Karpas-422 (cell line): ENCODE measurements around the gene PTH2. TPM values are rescaled to one million over a fixed set of nuclear protein-coding genes. Genes with fewer than 3 reads are reported as not detected.

Source experiments
- DNase-seq: peaks from one replicate; pipeline ENCODE4 v3.0.0-alpha.2; 2015
- H2AFZ ChIP-seq: fragments of 200-600 bp; sonication (generic); 2 replicates; pipeline ENCODE4 v1.6.1; 2014; ENCODE audit warnings: antibody characterized with exemption, low read length, mixed read lengths
- H3K27ac ChIP-seq: fragments of 200-600 bp; sonication (generic); 2 replicates; pipeline ENCODE4 v1.5.1; 2014; ENCODE audit warnings: mild to moderate bottlenecking, low read length, moderate library complexity
- H3K27me3 ChIP-seq: fragments of 200-600 bp; sonication (generic); 2 replicates; pipeline ENCODE4 v1.6.1; 2014; ENCODE audit warnings: low read length, mixed read lengths
- H3K36me3 ChIP-seq: fragments of 200-600 bp; sonication (generic); 2 replicates; pipeline ENCODE4 v1.6.1; 2014; ENCODE audit warnings: low read length, mixed read lengths; ENCODE audit not compliant: insufficient read depth
- H3K4me1 ChIP-seq: fragments of 200-600 bp; sonication (generic); 2 replicates; pipeline ENCODE4 v1.6.1; 2014; ENCODE audit warnings: mild to moderate bottlenecking, low read length, mixed read lengths
- H3K4me2 ChIP-seq: fragments of 200-600 bp; sonication (generic); 2 replicates; pipeline ENCODE4 v1.6.1; 2014; ENCODE audit warnings: low read length, low read depth, mild to moderate bottlenecking; ENCODE audit not compliant: poor library complexity, severe bottlenecking
- H3K4me3 ChIP-seq: fragments of 200-600 bp; sonication (generic); 2 replicates; pipeline ENCODE4 v1.5.1; 2014; ENCODE audit warnings: mild to moderate bottlenecking, antibody characterized with exemption, low read length, mixed read lengths
- H3K79me2 ChIP-seq: fragments of 200-600 bp; sonication (generic); 2 replicates; pipeline ENCODE4 v1.6.1; 2014; ENCODE audit warnings: mild to moderate bottlenecking, low read length, mixed read lengths
- H3K9ac ChIP-seq: fragments of 200-600 bp; sonication (generic); 2 replicates; pipeline ENCODE4 v1.6.0; 2014; ENCODE audit warnings: low read length
- H3K9me2 ChIP-seq: fragments of 200-600 bp; sonication (generic), shearing (Covaris generic); replicated peaks from 2 replicates; pipeline ENCODE4 v1.6.0; 2014; ENCODE audit warnings: mild to moderate bottlenecking, low read length, moderate library complexity; ENCODE audit not compliant: insufficient read depth
- H3K9me3 ChIP-seq: fragments of 300-700, 200-600 bp; sonication (generic); 2 replicates; pipeline ENCODE4 v1.6.1; 2014; ENCODE audit warnings: low read length, mixed read lengths
- H4K20me1 ChIP-seq: fragments of 200-600 bp; sonication (generic); 2 replicates; pipeline ENCODE4 v1.6.1; 2014; ENCODE audit warnings: mild to moderate bottlenecking, antibody characterized with exemption, low read length, low read depth; ENCODE audit not compliant: insufficient read depth
- total RNA-seq: library from RNA; depleted of rRNA; stranded (reverse); fragments of >200 nt; shearing (Covaris generic); gene quantifications from 2 replicates; pipeline ENCODE4 v1.2.3, GENCODE V29; 2014; ENCODE audit warnings: low replicate concordance

Gene PTH2
- total RNA-seq, 1 experiment from 2014 or later = not detected

DNA sequence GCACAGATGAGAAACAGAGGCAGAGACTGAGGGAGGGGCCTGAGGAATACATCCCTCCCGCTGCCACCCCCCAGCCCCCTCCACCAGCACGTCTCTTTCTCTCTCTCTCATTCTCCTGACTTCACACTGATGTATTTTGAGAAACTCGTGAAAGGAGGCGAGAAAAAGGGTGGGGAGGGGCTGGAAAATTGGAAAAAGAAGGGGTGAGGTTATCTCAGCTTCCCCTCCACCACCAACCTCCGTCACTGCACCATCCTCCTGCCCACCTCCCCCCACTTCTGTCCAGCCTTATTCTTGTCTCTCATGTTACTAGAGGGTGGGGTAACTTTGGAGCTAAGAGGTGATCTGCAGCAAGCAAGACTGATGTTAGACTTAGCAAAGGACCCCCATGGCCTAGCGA, 16.6 kb upstream of the PTH2 start:
- Histone ChIP-seq H3K4me3 (no peak overlapping the region), H3K36me3 (no peaks in the 10 kb centered on the region), H3K79me2 (no peaks in the 10 kb centered on the region), H3K27ac (no peak overlapping the region), H3K9me2 (no peaks in the 10 kb centered on the region), H2AFZ (no peak overlapping the region), H3K4me2 (no peak overlapping the region), H3K27me3 (no peaks in the 10 kb centered on the region), H3K4me1 (peaks cover 30% of the 10 kb centered on the region), H4K20me1 (no peaks in the 10 kb centered on the region), H3K9ac (no peak overlapping the region), H3K9me3 (no peaks in the 10 kb centered on the region)
- DNase-seq = no peak

DNA sequence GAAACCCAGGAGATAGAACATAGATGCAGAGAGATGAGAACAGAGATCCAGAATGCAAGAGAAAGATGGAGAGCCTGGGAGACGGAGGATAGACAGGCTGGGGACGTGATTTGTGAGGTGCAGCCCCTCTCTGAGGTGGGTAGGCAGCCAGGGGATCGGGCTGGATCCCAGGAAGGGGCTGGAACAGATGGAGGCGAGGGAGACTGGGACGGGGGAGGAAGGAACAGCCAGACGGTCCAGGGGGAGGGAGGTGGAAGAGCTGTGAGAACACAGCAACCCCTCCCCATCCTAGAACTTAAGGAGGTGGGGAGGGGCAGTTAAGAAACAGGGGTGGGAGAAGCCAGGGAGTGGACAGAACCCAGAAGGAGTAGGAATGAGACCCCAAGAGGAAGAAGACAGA, 15.0 kb upstream of the PTH2 start:
- Histone ChIP-seq H3K27ac (no peak overlapping the region), H3K79me2 (no peaks in the 10 kb centered on the region), H4K20me1 (no peaks in the 10 kb centered on the region), H3K4me2 (no peak overlapping the region), H3K9me3 (no peaks in the 10 kb centered on the region), H3K4me3 (no peak overlapping the region), H3K36me3 (no peaks in the 10 kb centered on the region), H2AFZ (no peak overlapping the region), H3K9ac (no peak overlapping the region), H3K9me2 (no peaks in the 10 kb centered on the region), H3K27me3 (no peaks in the 10 kb centered on the region), H3K4me1 (peaks cover 29% of the 10 kb centered on the region)
- DNase-seq = no peak

DNA sequence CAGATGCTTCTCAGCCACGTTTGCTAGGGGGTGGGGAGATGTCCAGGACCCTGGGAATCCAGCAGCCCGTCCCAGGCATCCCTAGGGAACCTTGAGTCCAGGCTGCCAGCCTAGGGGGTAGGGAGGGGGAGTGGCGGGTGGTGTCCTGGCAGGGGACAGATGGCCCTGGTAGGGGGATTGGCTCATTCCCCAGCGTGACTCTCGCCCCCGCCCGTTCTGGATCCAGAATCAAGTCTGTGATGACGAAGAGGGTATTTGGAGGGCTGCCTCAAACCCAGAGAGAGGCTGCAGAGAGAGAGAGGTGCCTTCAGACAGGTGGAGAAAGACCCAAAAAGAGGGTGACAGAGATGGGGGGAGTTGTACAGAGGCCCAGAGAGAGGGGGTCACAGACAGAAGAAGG, 14.0 kb upstream of the PTH2 start:
- Histone ChIP-seq H3K4me3 (no peak overlapping the region), H2AFZ (no peak overlapping the region), H3K9me3 (no peaks in the 10 kb centered on the region), H3K79me2 (no peaks in the 10 kb centered on the region), H3K27ac (no peak overlapping the region), H3K9me2 (no peaks in the 10 kb centered on the region), H3K9ac (no peak overlapping the region), H3K4me1 (peaks cover 19% of the 10 kb centered on the region), H3K4me2 (no peak overlapping the region), H4K20me1 (no peaks in the 10 kb centered on the region), H3K27me3 (no peaks in the 10 kb centered on the region), H3K36me3 (no peaks in the 10 kb centered on the region)
- DNase-seq = no peak

DNA sequence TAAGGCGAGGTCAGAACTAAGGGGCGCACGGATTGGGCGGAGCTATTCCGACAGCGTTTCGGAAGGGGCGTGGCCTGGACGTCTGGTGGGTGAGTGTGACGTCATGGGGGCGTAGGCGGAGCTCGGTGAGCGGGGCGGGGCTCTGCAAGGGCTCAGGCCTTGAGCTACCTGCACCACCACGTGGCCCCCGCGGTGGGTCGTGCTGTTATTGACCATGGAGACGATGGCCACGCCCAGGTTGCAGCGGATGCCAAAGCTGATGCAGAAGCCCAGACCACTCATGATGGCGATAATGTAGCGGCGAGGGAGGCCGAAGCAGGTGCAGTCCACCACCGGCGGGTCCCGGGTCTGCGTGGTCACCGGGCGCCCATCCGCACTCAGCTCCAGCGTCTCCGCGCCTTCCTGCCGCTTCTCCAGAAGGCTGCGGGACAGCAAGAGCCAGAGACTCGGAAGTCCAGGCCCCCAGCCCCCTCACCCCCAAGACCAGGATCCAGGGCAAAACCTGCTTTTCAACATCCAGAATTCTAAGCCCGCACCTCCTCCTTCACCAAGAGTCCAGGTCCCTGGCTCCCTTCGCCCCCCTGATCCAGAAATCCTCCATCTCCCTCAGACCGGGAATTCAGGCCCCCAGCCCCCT, 13.3 kb upstream of the PTH2 start:
- Histone ChIP-seq H3K9me2 (no peaks in the 10 kb centered on the region), H3K27ac (no peak overlapping the region), H3K36me3 (no peaks in the 10 kb centered on the region), H2AFZ (peak overlapping the region; percentile 33; the same call in 1 of the 2 replicates), H3K4me1 (peaks cover 19% of the 10 kb centered on the region), H3K4me3 (no peak overlapping the region; the same call in 1 of the 2 replicates), H4K20me1 (no peaks in the 10 kb centered on the region), H3K9me3 (no peaks in the 10 kb centered on the region), H3K4me2 (peak overlapping the region; percentile 35), H3K9ac (no peak overlapping the region), H3K79me2 (no peaks in the 10 kb centered on the region), H3K27me3 (no peaks in the 10 kb centered on the region)
- peak; percentile 99 for DNase-seq

DNA sequence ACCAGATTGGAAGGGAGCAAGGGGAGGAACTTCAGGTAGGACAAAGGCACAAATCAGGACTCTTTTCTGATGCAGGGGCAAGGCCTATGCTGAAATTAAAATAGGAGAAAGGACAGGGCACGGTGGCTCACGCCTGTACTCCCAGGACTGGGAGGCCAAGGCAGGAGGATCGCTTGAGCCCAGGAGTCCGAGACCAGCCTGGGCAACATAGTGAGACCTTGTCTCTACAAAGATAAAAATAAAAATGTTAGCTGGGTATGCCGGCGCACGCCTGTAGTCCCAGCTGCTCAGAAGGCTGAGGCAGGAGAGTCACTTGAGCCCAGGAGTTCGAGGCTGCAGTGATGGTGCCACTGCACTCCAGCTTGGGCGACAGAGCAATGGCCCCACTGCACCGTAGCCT, 12.4 kb upstream of the PTH2 start:
- Histone ChIP-seq H3K4me2 (peak overlapping the region; percentile 35), H3K27me3 (no peaks in the 10 kb centered on the region), H3K9me3 (no peaks in the 10 kb centered on the region), H3K4me1 (peaks cover 19% of the 10 kb centered on the region), H4K20me1 (no peaks in the 10 kb centered on the region), H2AFZ (peak overlapping the region; percentile 26; the same call in 1 of the 2 replicates), H3K27ac (no peak overlapping the region), H3K36me3 (no peaks in the 10 kb centered on the region), H3K9me2 (no peaks in the 10 kb centered on the region), H3K4me3 (no peak overlapping the region), H3K9ac (no peak overlapping the region), H3K79me2 (no peaks in the 10 kb centered on the region)
- DNase-seq = no peak

DNA sequence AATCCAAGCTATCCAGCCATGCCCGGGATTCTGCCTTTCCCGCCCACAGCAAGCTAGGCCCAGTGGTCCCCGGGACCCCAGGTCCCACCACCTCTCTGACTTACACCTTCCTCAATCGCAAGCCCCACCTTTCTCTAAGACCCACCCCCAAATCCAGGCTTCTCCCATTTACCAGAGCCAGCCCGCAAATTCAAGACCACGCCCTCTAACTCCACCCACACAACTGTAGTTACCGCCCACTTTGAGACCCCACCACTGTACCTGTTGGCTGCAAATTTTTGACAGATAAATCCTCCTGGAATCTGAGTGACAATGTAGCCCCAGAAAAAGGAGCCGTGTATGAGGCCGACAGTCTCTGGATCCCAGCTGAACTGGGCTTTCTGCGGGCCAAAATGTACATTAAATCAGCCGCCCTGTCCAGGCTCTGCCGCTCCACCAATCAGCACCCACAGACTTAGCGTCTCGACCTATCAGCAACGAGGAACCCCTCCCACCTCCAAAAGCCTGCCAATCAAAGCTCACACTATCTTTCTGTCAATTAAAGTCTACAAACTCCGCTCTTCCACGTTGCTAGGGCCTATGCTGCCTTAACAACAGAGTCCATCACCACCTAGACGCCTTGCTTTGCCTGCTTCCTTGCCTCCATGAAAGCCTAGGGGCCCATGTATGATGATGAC, 11.8 kb upstream of the PTH2 start:
- H3K9ac ChIP-seq = no peak overlapping the region
- no peaks in the 10 kb centered on the region for H3K36me3 ChIP-seq
- H3K79me2 ChIP-seq = no peaks in the 10 kb centered on the region
- no peaks in the 10 kb centered on the region for H3K27me3 ChIP-seq
- peaks cover 20% of the 10 kb centered on the region for H3K4me1 ChIP-seq
- H3K27ac ChIP-seq = no peak overlapping the region
- no peaks in the 10 kb centered on the region for H3K9me3 ChIP-seq
- H3K4me2 ChIP-seq = no peak overlapping the region
- no peak overlapping the region for H2AFZ ChIP-seq
- no peaks in the 10 kb centered on the region for H3K9me2 ChIP-seq
- H4K20me1 ChIP-seq = no peaks in the 10 kb centered on the region
- H3K4me3 ChIP-seq = no peak overlapping the region
- DNase-seq = peak; percentile 80

DNA sequence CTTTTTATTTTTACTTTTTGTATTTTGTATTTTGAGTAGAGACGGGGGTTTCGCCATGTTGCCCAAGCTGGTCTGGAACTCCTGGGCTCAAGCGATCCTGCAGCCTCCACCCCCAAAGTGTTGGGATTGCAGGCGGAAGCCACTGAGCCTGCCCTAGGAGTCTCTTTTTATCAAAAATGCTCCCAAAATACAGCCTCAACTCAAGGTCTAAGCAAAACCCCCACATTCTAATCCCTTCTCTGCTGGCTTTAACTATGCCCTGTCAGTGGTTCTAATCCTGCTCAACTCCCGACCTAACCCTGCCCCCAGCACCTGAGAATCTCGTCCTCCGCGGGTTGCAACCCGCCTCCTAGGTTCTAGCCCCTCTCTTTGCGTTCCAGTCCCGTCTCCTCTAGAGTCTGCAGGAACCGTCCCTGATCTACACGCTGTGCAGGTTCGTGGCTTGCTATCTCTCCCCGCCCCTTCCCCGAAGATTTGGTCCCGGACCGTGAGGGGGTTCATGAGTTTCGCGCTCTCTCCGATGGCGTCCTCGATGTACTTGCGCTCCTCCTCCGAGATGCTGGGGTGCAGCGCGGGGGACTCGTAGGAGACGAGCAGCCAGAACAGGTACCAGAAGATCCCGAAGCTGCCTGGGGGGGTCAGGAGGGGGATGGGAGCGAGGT, 10.1 kb upstream of the PTH2 start:
- Histone ChIP-seq H2AFZ (no peak overlapping the region), H3K4me2 (no peak overlapping the region), H3K27ac (no peak overlapping the region), H3K27me3 (no peaks in the 10 kb centered on the region), H3K9me3 (no peaks in the 10 kb centered on the region), H3K9me2 (no peaks in the 10 kb centered on the region), H3K9ac (no peak overlapping the region), H3K4me3 (no peak overlapping the region), H4K20me1 (no peaks in the 10 kb centered on the region), H3K79me2 (no peaks in the 10 kb centered on the region), H3K36me3 (no peaks in the 10 kb centered on the region), H3K4me1 (peaks cover 23% of the 10 kb centered on the region)
- DNase-seq = no peak
